ENCODE measurements around the gene NTRK3.

- TF ChIP-seq, protein P1, sequence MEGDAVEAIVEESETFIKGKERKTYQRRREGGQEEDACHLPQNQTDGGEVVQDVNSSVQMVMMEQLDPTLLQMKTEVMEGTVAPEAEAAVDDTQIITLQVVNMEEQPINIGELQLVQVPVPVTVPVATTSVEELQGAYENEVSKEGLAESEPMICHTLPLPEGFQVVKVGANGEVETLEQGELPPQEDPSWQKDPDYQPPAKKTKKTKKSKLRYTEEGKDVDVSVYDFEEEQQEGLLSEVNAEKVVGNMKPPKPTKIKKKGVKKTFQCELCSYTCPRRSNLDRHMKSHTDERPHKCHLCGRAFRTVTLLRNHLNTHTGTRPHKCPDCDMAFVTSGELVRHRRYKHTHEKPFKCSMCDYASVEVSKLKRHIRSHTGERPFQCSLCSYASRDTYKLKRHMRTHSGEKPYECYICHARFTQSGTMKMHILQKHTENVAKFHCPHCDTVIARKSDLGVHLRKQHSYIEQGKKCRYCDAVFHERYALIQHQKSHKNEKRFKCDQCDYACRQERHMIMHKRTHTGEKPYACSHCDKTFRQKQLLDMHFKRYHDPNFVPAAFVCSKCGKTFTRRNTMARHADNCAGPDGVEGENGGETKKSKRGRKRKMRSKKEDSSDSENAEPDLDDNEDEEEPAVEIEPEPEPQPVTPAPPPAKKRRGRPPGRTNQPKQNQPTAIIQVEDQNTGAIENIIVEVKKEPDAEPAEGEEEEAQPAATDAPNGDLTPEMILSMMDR (IDR thresholded peaks at IDR 0.05; ENCODE audit: insufficient read depth, low read length), result no peak
- TF ChIP-seq POLR2AphosphoS5 (IDR thresholded peaks at IDR 0.05; ENCODE audit: low read depth) (no peak), GABPA (IDR thresholded peaks at IDR 0.05; ENCODE audit: low read depth) (no peak)
Measured at GRCh38 chr15:88257311-88258092, 963 bp upstream of the NTRK3 start.
